ENCODE results near the gene DHX30.

Gene DHX30

DNA sequence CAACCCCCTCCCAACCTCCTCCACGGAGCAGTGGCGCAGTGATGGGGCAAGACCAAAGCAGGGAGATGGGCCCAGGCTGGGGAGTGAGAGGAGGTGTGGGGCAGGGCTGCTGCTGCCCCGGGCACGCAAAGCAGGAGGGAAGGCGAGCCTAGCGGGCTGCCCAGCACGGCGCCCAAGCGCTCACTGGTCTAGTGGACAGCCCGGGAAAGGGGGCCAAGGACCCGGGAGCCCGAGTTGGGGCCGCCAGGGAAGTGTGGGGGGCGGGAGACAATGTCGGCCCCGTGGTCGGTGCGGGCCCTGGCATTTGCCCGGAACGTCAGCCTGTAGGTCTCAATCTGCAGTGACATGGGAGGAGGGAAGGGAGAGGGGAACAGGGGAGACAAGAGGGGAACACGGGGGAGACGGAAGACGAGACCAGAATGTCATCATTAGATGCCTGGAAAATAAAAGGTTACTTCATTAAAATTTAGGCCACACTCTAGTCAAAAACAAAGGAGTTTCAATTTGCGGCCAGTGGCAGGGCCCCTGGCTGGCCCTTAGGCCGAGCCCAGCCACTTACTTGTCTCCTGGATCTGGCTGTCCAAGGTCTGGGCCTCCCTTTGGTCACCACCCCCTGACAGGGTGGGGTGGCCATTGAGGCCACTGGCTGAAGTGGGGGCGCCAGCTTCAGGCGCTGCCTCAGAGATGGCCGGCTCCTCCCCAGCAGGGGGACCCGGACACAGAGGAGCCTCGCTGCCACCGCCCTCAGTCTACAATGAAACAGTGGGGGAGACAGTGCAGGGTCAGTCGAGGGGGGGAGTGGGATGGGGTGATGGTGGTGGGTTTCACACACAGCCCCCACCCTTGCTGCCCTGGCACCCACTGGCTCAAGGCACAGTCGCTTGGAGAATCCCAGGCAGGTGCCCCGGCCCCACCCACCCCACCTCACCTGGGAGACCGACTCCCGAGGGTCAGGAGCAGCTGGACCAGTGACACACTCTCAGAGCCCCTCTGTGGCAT lies 50.0 kb downstream of the DHX30 start:
- DNase-seq, result no peak

DNA sequence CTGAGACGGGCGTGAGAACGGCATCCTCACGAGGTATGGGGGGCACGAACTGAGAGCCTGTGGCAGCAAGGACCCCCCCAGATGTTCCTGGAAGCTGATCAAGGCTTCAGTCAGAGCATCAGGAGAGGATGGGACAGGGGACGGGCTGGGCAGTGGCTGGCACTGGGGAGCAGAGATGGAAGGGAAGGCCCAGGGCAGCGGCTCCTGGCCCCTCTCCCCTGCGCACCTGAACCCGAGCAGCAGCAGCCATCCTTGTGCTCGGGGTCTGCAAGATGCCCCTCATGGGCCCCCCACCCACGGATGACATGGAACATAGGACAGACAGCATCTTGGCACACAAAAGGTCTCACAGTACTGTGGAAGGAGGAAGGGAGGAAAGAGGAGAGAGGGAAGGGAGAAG lies 51.3 kb downstream of the DHX30 start:
- DNase-seq, result no peak

DNA sequence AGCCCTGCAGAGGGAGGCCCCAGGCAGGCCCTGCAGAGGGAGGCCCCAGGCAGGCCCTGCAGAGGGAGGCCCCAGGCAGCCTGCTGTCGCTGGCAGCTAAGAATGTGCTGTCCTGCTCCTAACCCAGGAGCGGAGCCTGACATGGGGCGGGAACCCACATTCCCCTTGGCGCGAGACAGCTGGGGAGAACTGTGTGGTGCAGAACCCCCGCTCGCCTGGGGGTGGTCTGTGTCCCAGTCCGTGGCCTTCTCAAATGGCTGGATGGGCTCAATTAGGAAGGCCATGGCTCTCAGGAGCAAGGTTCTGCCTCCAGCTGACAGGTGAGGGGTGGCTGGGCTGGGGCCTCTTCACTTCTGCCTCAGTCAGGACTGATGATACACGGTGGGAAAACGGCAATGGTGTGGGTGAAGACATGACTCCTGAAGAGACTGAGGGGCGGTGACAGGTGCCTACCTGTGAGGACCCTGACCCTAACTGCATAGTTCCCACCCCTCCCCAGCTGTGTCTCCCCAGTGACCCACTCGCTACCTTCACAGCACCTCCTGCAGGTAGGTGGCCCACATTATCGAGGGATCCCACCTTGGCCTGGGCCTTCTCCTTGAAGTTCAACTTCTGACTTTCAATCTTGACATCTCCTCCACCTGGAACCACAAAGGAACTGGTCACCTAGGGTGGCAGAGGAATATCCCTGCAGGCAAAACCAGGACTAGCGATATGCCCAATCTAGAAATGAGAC lies 52.0 kb downstream of the DHX30 start:
- DNase-seq, result no peak

DNA sequence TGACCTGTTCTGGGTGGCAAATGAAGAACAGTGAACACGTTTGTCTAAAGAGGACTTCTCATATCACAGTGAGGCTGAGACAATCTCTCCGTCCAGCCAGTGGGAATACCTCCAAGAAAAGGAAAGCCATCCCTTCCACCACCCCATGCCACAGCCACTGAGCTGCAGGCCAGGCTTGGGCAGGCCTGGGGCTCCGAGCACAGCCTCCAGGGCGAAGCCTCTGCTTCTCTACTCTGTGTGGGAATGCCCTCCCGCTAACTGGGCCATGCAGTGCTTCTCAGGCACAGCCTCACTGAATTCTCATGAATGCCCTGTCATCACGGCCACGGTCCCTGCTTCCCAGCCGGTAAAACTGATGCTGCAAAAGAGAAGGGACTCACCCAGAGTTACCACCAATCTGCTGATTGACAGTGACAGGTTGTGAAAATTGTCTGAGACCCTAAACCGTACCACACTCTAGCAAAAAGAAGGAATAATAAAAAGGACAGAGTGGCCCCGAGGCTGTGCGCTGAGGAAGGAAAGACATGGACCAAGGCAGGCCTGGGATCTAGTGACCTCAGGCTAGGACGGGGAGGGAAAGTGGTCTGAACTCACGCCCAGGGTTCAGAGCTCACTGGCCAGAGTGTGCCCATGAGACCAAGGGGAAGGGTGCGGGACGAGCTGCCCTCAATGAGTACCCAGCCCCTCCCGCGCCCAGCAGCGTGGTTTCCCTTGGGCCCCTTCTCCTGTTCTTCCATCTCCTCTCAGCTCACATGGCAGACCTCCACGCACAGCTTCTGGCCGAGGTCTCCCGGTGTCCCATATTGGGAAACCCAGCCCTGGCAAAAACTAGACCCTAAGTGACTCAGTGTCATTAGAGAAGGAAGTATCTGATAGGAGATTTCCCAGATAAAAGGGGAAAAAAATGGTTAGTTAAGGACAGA lies 52.8 kb downstream of the DHX30 start:
- DNase-seq, result no peak

DNA sequence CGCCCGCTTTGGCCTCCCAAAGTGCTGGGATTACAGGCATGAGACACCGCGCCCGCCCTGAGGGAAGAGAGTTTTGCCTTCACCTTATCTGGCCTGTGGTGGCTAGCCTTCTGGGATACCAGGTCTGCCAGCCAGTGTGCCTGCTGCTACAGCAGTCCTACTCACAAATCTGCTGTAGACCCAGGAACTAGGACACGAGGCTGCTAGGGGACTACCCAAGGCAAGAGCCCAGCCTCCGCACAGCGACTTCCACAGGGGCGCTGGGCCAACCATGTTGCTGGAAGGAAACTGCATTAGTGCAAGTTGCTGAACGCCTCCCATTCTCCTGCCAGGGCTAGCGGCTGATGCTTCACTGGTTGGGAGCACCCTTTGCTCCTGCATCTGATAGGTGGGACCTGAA lies 53.7 kb downstream of the DHX30 start:
- DNase-seq, result no peak

DNA sequence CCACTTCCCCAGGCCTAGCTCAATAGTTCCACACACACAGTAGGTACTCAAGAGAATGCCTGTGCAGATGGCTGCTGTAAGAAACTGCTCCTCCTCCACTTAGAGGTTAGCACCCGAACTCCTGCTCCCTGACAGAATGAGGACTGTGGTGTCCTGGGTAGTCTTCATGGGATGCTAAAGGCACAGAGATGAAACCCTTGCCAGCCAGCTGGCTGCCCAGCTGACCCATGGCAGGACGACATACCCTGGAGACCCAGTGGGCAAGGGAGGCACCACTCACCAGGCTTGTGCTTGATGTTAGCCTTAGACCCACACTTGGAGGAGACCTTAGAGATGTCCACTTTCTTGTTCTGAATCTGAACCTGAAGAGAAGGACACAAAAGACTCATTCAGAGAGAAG lies 54.2 kb downstream of the DHX30 start:
- no peak for DNase-seq

DNA sequence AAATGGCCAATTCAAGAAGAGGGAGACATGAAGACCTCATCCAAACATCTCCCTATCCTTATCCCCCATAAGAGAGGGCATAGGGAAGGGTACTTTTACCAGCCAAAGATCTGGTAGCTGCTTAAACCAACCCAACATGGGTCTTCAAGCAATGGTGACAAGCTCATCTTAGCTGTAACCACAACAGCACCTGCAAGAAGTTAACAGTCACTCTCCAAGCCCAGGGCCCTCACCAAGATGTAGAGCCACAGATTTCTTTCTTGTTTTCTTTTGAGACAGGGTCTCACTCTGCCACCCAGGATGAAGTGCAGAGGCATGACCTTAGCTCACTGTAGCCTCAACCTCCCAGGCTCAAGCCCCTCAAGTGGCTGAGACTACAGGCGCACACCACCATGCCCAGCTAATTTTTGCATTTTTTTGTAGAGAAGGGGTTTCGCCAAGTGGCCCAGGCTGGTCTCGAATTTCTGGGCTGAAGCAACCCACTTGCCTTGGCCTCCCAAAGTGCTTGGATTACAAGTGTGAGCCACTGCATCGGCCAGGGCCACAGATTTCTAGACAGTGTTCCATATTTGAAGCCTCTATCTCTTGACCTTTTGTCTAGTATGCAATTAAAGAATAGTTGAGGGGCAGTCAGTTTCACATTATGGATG lies 57.1 kb downstream of the DHX30 start:
- no peak for DNase-seq

DNA sequence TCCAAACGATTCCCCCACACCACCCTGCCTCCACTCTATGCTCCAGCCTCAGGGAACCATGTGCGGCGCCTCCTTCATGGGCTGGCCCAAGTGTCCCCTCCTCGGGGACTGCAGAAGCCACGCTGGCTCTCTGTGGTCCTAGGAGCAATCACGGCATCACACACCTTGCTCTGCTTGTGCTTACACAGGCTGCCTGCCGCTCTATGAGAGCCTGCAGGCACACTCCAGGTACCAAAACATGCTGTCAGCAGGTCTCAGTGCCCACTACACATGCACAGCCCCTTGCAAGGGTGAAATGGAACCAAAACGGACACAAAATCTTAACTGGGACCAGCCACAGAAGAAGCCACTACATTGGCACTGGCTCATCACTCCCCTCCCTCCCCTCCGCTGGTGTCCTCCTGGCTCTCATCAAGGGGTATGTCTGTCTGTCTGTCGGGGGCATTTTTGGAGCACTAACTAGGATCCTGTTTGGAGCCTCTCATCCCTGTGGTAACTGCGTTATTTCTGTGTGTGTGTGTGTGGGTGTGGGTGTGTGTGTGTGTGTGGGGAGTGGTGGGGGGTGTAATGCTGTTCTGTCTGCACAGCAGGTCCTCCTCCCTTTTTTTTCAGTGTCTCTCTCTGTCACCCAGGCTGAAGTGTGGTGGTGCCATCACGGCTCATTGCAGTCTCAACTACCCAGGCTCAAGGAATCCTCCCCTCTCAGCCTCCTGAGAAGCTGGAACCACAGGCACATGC lies 60.6 kb downstream of the DHX30 start:
- DNase-seq, result no peak

DNA sequence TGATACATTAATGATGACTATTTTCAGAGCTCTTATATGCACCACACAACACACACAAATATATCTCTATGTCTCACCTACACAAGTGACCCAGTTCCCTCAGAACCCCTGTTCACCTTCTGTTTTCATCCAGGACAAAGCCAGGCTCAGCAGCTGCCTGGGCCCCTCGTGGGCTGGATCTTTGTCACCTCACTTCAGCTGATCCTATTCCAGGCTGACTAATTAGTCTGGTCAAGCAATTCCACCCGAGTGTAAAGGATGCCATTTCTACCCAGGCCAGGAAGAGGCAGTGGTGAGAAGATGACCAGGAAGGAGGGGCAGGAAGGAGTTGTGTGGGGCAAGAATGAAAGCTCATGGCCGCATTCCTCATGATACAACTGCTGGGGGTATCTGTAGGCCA lies 62.3 kb downstream of the DHX30 start:
- DNase-seq, result no peak

DNA sequence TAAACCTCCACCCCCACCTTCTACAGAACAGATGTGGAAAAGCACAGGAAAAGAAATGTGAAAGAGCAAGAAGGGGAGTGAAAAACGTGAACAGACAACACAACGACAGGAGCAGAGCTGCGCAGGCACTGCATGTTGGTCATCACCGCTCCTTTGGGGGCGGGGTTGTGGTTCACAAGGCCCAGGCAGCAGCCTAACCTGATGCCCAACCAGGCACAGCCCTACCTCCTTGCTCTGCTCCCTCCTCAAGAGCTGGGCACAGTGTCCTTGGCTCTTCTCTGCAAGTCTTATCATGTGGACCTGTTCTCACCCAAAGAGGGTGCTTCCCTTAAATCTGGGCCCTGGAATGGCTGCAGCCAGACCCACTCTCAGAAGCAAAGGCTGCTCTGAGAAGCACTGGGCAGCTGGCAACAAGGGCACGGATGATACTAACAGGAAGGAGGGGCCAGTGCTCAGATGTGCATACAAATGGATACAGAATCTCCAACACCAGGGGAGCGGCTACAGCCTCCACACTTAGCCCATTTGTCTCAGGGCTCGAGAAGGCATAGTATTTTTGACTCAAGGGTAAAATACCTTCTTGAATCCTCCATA lies 64.6 kb downstream of the DHX30 start:
- no peak for DNase-seq

DNA sequence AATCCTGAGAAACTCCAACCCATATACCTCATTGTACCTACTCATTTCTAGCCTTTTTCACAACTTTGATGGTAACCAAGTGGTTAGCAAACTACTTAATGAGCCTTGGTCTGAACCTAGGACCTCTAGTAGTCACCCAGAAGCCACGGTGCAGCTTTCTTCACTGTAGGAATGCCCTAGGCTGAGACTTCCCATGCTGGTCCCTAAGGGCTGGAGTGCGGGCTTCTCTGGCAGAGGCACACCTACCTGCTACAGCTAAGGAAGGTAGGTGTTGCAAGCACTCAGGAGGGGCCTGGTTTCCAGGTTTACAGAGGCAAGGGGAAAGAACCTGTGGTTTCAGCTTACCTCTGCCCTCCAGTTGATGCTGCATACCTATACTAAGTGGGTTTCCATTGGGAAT lies 65.4 kb downstream of the DHX30 start:
- DNase-seq, result no peak

DNA sequence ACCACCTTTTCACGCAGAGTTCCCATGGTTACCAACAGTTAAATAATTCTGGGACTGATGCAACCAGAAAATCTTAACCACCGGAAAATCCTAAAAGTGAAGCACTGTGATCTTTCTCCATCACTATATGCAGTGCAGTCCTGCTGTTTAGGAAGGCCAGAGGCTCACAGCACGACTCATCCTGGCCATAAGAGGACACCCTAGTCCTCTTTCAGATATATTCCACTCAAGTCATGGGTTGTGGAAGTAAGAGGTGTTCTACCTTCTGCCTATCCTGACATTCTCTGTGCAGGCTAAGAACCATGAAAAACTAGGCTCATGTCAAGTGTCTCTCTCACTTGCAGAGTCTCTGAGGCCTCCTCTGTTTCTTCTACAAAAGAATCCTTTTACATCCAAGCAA lies 67.2 kb downstream of the DHX30 start:
- DNase-seq, result no peak

DNA sequence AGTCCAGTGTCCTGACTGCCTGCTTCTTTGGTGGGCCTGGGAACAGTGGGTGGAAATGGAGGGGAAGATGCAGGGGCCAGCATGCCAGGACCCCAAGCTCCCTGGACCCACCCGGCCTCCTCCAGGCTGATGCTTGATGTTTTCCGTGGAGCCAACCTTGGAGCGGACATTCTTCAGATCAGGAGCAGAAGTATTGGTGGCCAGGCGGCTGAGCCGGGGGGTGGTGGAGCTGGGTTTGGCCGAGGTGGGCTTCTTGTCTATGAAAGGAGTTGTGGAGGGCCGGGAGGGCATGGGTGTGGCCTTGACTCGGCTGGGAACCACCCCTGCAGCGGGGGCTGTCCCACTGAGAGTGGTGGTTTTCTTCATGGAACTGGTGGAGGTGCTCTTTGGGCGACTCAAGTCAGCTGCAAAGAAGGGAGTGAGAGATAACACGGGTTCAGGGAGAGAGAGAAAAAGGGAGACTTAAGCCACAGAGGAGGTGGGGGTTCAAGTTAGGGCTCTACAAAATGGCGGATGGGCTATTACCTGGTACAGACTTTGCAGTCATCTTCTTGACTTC lies 67.8 kb downstream of the DHX30 start:
- DNase-seq, result no peak

DNA sequence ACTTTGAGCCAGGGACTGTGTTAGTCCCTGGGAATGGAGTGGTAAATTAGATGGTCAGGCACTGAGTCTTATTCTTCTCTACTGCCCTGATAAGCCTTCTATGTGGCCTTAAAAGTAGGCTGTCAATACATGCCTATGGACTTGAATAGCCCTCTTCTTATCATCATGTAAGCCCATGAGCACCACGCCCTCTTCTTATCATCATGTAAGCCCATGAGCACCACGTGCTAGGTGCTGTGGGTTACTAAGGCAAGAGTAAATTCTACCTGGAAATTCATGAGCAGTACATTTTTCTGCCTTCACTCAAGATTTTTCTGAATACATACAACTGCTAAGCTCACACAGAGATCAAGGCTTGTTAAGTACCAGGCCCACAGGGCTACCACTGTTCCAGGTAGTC lies 68.5 kb downstream of the DHX30 start:
- no peak for DNase-seq

DNA sequence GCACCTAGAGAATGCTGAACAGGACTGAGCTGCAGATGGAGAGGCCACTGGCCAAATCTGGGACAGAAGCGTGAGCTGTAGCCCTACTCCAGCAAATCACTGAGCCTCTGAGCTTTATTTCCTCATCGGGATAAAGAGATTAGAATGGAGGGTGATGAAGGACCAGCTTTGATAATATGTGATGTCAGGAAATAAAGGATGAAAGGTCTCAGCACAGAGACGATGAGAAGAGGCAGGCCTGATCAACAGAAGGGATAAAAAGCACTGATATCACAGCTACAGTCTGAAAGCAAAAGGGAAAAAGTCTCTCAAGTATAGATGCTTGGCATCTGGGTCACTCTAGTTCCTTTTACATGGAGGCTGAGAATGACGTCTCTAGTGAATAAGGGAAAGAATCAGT lies 70.0 kb downstream of the DHX30 start:
- no peak for DNase-seq

DNA sequence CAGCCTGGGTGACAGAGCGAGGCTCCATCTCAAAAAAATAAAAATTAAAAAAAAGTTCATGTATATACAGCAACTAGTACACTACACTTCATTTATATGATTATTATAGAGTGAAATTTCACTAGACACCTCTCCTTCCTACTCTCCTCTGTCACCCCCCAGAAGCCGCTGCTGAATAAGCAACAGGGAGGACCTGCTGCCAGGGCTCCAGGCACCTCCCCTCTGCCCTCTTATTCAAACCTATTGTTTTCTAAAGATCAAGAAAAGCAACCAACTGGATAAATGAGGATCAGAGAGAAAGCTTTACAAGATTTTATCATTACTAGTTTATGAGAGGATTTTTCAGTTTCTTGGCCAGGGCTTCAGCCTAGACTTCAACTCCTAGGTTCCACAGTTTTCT lies 71.5 kb downstream of the DHX30 start:
- DNase-seq, result no peak

DNA sequence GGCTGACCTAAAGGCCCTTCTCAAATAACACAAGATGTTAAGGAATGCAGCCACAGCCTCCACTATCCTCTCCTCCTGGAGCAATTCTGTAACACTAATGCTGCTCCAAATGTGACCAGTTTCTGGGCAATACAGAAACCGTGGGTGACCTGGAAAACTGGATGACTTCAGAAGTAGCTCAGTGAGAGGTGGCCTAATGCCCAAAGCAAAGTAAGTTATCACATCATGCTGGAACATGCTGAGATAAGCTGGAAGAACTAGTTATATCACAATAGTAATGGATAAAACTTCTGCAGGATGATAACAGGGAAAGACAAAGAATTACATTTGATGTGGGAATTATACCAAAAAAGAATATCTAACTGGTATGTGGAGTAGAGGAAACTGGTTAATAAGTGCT lies 72.0 kb downstream of the DHX30 start:
- no peak for DNase-seq

DNA sequence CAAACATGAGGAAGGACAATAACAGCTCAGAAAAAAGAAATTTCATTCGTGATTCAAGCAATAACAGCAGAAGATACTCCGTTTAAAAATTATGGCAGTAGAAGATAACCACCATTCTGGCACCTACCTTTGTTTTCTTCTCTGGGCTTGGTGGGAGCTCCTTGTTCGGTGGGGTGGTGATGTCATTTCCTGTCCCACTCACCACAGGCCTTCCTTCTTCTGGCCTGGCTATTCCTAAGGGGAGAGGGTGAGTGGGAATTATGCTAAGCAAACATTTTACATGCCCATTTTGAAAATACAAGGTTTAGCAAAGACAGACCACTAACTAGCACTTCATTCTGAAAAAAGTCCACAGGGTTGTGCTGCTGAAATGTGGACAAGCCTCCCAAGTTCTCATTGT lies 74.4 kb downstream of the DHX30 start:
- no peak for DNase-seq

DNA sequence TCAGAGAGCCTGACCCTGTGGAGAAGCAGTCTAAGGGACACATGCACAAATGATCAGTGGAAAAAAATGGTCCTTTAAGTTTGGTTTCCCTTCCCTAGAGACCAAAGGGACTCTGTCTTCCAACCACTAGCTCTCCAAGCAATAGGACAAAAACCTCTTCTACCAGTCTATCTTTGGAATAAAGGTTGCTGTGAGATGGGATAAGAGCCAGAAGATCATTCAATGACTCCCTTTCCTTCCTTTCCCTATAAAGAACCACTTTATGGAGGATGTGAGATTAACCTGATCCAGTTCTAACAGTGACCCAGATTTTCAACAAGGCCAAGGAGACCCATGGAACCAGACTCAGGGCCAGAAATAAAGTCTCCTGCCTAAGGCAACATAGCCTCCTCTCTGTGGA lies 74.8 kb downstream of the DHX30 start:
- no peak for DNase-seq

DNA sequence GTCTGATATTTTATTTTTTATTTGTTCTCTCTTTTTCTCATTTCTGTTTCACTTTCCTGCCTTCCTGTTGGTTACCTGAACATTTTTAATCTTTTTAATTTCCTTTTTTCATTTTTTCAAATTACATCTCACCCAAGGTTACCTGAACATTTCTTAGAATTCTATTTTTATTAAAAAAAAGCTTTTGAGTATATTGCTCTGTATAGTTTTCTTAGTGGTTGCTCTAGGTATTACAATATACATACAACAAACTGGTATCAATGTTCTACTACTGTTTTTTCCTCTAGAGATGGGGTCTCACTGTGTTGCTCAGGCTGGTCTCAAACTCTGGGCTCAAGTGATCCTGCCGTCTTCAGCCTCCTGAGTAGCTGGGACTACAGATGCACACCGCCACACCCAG lies 79.4 kb downstream of the DHX30 start:
- DNase-seq, result no peak

DNA sequence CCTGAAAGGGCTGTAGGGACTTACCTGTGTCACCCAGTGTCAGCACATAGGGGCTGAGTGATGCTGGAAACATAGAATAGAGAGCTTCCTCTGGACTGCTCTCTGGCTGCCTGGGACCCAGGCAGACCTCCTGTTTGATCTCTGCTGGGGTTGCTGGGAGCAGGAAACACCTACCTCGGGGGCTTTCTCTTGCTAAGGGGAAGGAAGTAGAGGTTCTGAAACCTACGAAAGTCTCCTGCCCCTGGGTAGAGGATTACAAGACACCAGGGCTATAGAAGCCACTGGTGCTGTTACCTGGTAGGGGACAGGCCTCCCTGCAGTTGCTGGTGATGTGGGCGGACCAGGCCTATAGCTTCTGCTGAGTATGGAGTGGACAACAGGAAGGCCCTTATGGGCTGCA lies 81.7 kb downstream of the DHX30 start:
- no peak for DNase-seq

All from right hindlimb (tissue), 1 donor.